ENCODE results near the gene SPATA31C1.
"Not testable (repeated sequence)": the region's sequence is repeated elsewhere in the genome, so short reads cannot be mapped to it uniquely, and the experiment has no call there.

The SPATA31C1 gene

DNA sequence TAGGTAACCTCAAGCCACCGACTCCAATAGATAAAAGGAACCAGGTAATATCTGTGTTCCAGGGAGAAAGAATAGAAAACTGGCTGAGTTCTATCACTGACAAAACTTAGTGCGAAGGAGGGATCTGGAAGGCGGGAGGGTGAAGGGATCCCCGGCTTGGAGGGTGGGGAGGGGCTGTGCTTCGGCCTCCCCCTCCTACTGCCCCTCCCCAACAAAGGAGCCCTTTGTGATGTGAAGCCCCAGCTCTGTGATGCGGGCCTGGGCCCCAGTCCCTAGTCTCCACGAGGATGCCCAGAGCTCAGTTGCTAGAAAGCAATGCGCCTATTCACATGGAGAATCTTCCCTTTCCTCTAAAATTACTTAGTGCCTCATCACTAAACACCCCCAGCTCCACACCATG lies at the start of gene SPATA31C1:
TSS of gene SPATA31C1 (plus strand) at position 301 of the 400 bp plus-strand sequence.
- DNase-seq, result not testable (repeated sequence)

DNA sequence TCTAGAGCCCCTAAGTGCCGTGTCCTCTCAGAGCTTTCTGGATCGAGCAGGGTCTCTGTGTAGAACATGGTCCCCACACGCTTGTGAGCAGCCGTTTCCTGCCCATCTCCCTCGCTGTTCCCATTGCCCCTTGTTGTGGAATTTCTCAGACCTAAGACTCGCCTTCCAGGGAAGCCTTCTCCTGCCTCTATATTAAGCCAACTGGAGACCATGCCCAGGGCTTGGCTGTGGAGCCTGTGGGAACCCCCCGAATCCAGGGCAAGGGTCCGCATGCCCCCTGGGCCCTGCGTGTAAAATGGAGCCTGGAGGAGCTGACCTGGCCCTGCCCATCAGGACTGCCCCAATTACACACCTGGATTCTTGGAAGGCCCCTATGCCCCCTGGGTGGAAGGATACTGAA lies 49.6 kb upstream of the SPATA31C1 start:
- DNase-seq, result no peak

GRCh38 chr9:87868635-87869034 lies 49.1 kb upstream of the SPATA31C1 start:
- DNase-seq, result no peak

GRCh38 chr9:87869082-87869481 lies 48.7 kb upstream of the SPATA31C1 start:
- no peak for DNase-seq

- DNase-seq, result no peak
These were observed 46.2 kb upstream of the SPATA31C1 start for GRCh38 chr9:87871425-87872078.

DNA sequence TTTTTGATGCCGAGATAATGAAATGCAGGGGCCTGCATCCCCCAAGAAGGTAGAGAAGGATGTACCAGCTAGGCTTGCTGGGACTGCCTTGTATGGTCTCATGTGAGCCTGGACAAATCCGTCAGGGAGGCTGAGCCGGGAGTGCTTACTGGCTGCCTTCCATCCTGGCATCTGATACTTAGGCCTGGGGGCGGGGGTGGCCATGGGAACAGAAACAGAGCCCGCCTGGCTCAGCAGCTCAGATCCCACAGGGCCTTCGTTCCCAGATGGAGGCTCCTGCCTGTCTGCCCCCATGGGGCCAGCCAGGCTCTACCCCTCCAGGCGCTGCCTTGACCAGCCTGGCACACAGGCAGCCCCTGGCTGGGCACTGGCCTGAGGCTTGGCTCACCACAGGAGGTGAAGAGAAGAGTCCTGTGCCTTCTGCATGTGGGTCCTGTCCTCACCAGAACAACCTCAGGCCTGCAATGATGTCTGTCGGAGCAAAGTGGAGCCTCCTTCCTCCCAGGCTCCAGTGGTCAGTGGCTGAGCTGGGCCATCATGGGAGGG lies 45.6 kb upstream of the SPATA31C1 start:
- DNase-seq, result no peak

- no peak for DNase-seq
These were observed 44.0 kb upstream of the SPATA31C1 start for GRCh38 chr9:87873607-87874303.

DNA sequence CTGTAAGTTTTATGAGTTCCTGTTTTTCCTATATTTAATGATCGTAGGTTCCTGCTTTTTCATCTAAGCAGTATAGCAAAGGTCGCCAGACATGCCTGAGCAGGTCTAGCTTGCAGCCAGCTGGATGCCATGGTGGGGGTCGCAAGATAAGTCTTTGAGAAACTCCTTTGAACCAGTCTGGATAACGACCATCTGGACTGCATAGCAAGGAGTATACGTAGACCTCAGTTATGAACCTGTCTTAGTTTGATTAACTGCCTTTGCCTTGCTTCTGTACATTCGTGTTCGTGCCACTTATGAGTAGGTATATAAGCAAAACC lies 43.5 kb upstream of the SPATA31C1 start:
- no peak for DNase-seq

DNA sequence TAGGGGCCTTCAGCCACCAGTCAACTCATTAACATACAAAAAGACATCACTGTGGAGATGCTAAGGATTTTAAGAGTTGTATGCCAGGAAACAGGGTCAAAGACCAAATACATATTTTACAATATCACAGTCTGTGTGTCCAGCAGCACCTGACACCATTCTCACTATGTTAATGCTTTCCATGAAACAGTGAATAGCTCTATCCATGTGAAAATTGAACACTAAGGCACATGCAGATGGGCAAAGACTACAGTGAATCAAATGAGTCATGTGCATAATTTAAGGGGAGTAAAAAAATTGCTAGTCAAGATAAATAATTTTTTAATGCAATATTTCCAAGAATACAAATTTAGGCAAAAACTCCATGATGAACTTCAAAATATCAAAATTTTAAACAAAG lies 42.7 kb upstream of the SPATA31C1 start:
- no peak for DNase-seq

DNA sequence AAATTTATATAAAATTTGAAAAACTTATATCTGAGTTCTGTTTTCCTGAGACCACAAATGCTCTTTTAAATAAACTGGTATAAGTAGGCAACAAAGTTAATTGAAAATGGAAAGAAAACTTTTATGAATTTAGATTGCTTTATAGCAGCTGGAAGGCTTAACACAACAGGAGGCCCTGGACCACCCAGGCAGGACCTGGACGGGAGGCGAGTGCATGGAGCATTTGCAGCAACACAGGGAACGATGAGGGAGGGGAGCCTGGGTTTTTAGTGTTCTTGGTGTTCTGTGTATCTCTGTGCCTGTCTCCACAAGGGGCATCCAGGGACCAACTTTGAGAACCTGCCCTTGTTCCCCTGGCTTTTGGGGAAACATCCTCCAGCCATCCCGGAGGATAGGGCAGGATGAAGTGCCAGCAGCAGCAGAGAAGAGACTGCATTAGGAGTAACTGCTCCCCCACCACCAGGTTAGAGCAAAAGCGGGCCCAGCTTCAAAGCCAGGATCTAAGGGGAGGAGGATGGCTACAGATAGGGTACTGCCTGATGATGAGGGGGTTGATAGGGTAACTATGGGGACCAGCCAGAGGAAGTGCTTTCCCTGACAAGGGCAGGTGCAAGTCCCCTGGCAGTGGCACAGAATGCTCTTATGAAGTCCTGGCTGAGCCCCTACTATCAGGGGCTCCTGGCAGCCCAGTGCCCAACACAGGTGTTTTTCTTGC lies 41.8 kb upstream of the SPATA31C1 start:
- no peak for DNase-seq

GRCh38 chr9:87876708-87877107 lies 41.1 kb upstream of the SPATA31C1 start:
- no peak for DNase-seq

DNA sequence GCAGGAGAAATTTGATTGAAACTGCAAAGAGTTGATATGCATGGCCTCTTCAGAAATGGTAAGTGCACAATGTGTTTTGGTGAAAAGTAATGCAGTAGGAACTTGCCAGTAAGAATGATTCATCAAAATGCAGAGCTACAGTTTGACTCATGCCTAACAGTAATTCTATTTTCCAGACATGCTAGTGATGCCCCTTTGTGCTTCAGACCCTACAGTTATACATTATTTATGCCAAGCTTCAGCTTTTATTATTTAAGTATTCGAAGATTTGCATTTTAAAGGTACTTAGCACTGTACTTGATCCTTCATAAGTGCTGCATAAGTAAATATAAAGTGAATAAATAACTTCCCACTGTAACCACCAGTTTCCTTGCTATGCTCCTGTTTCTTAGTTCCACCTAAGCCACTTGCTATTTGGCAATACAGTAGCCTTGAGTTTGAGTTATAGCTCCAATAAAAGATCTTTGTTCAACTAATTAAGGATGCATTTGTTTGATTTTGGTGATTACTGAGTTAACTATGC lies 38.7 kb upstream of the SPATA31C1 start:
- no peak for DNase-seq

GRCh38 chr9:87880116-87880515 lies 37.6 kb upstream of the SPATA31C1 start:
- DNase-seq, result no peak

DNA sequence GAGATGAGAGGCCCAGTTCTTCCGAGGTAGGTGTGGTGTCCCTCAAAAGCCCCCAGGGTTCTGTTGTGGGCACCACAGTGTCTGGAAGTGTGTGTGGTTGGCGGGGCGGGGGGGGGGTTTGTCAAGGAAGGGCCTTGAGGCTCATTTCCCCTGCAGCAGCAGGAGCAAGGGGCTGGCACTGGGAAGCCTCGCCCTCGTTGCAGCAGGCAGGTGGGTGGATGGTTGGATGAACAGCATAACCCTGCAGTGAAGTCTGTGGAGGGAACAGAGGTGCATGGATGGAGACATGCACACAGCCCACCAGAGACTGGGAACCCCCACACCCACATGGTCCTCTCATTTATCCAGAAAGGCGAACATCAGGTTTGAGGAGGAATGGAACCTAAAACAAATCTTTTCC lies 37.1 kb upstream of the SPATA31C1 start:
- DNase-seq, result no peak

- DNase-seq, result no peak
These were observed 35.1 kb upstream of the SPATA31C1 start, which contains the start of gene SPATA31E1 for GRCh38 chr9:87882627-87883026. SPATA31E1 (plus strand) TSS chr9:87882877; CDS start chr9:87882892, 15 bp downstream.

- DNase-seq, result no peak
These were observed 34.5 kb upstream of the SPATA31C1 start for GRCh38 chr9:87883274-87883673.

DNA sequence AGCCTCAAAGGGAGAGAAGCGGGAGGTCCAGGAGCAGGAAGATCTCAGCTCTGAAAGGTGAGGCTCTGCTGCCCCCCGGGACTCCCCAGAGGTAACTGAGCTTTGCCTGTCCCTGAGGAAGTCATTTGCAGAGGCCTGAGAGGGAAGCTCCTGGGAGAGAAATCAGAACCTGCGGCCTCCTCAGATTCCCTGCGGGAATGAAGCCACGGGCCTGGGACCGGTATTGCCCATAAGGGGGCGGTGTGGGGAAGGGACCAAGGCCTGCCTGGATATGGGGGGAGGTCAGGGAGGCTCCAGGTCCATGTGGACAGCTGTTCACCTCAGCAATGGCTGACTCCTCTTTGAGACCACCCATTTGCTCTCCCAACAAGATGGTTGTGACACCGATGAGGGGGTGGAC lies 33.8 kb upstream of the SPATA31C1 start:
- no peak for DNase-seq

- DNase-seq, result no peak
These were observed 32.9 kb upstream of the SPATA31C1 start for GRCh38 chr9:87884578-87885459.

- DNase-seq, result no peak
These were observed 32.1 kb upstream of the SPATA31C1 start for GRCh38 chr9:87885484-87886189.

DNA sequence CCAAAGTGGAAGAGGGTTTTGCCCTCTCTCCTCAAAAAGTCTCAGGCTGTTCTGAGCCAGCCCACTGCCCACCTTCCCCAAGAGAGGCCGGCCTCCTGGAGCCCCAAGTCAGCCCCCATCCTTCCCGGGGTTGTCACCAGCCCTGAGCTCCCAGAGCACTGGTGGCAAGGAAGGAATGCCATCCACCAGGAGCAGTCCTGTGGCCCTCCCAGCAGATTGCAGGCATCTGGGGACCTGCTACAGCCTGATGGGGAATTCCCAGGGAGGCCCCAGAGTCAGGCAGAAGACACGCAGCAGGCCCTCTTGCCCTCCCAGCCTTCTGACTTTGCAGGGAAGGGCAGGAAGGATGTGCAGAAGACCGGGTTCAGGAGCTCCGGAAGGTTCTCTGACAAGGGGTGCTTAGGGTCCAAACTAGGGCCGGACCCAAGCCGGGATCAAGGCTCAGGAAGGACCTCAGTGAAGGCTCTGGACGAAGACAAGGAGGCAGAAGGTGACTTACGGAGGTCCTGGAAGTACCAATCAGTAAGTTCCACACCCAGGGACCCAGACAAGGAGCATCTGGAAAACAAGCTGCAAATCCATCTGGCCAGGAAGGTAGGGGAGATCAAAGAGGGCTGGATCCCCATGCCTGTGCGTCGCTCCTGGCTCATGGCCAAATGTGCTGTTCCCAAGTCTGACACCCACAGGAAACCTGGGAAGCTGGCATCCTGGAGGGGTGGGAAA lies 31.4 kb upstream of the SPATA31C1 start:
- no peak for DNase-seq

- no peak for DNase-seq
These were observed 30.7 kb upstream of the SPATA31C1 start for GRCh38 chr9:87886933-87887505.
